Thoracic aorta (tissue), 2 donors: ENCODE results near the gene ANO10. TPM values are rescaled to one million over a fixed set of nuclear protein-coding genes. Genes with fewer than 3 reads are reported as not detected.
A peak's percentile ranks its signal among the peaks of the same experiment; 100 is the strongest.

Experiments
- ATAC-seq: fragments of 150-250 bp; one replicate; pipeline ENCODE4 v1.8.0; 2017; ENCODE audit warnings: low read depth; ENCODE audit not compliant: insufficient number of reproducible peaks, low FRiP score
- DNase-seq: peaks from one replicate; pipeline ENCODE4 v3.0.0-alpha.2; 2020; ENCODE audit warnings: low spot score
- H3K27ac ChIP-seq, 2 donors: fragments of 200-600 bp; sonication (generic); 1 replicate in 1 of 2; 2 replicates in 1 of 2; pipeline ENCODE4 v1.5.1; 2016; ENCODE audit warnings: mild to moderate bottlenecking in 2 of 2, moderate library complexity in 2 of 2
- H3K27me3 ChIP-seq: fragments of 200-600 bp; sonication (generic); replicated peaks from 2 replicates; pipeline ENCODE4 v1.6.0; 2016; ENCODE audit warnings: mild to moderate bottlenecking; ENCODE audit not compliant: insufficient read depth
- H3K36me3 ChIP-seq: fragments of 200-600 bp; sonication (generic); one replicate; pipeline ENCODE4 v1.5.1; 2016
- H3K4me1 ChIP-seq, 2 donors: fragments of 200-600 bp; sonication (generic); 1 replicate in 1 of 2; 2 replicates in 1 of 2; pipeline versions ENCODE4 v1.5.1 to v1.6.0; 2016; ENCODE audit warnings: low read depth in 2 of 2, mild to moderate bottlenecking in 1 of 2; ENCODE audit not compliant: control insufficient read depth in 1 of 2
- H3K4me3 ChIP-seq: fragments of 200-600 bp; sonication (generic); 2 replicates; pipeline ENCODE4 v1.5.1; 2016; ENCODE audit warnings: mild to moderate bottlenecking
- H3K9me3 ChIP-seq: fragments of 200-600 bp; sonication (generic); 2 replicates; pipeline ENCODE4 v1.5.1; 2016
- CTCF ChIP-seq: fragments of 200-600 bp; sonication (generic); IDR thresholded peaks from one replicate; pipeline ENCODE4 v1.5.1; 2019; ENCODE audit warnings: antibody characterized with exemption
- total RNA-seq, 2 donors: library from RNA; depleted of rRNA; stranded (reverse); fragments of >200 nt; gene quantifications; one replicate each; pipeline versions ENCODE4 v1.1.0 to v1.2.3, GENCODE V29; 2016

ANO10 gene
- total RNA-seq, 2 donors from 2014 or later: 22.4 to 23.2 TPM

- no peak for TF ChIP-seq CTCF
- ATAC-seq (no peak), DNase-seq (no peak)
- no peaks in the 10 kb centered on the region for H3K36me3 ChIP-seq
- H3K27ac ChIP-seq: no peak overlapping the region
- peaks cover 4% of the 10 kb centered on the region for H3K9me3 ChIP-seq
- no peak overlapping the region for H3K4me3 ChIP-seq
- H3K27me3 ChIP-seq: no peaks in the 10 kb centered on the region
- no peaks in the 10 kb centered on the region for H3K4me1 ChIP-seq
Measured at GRCh38 chr3:43515208-43515917, 106.4 kb downstream of the ANO10 start.

- ATAC-seq: no peak
- Histone ChIP-seq H3K4me3 (no peak overlapping the region), H3K36me3 (no peaks in the 10 kb centered on the region), H3K27me3 (no peaks in the 10 kb centered on the region), H3K9me3 (no peaks in the 10 kb centered on the region), H3K27ac (no peak overlapping the region), H3K4me1 (no peaks in the 10 kb centered on the region)
- DNase-seq: no peak
- TF ChIP-seq CTCF: no peak
Measured at GRCh38 chr3:43512754-43513404, 108.9 kb downstream of the ANO10 start.

GRCh38 chr3:43506644-43507043, 115.2 kb downstream of the ANO10 start:
- no peak for TF ChIP-seq CTCF
- DNase-seq (no peak), ATAC-seq (no peak)

GRCh38 chr3:43505351-43505750, 116.5 kb downstream of the ANO10 start:
- no peak overlapping the region for H3K4me3 ChIP-seq
- no peaks in the 10 kb centered on the region for H3K9me3 ChIP-seq
- no peaks in the 10 kb centered on the region for H3K4me1 ChIP-seq
- H3K36me3 ChIP-seq: no peaks in the 10 kb centered on the region
- no peak overlapping the region for H3K27ac ChIP-seq
- TF ChIP-seq CTCF: no peak
- no peaks in the 10 kb centered on the region for H3K27me3 ChIP-seq
- DNase-seq: no peak
- no peak for ATAC-seq

More at GRCh38 chr3:43506644-43507043, 115.2 kb downstream of the ANO10 start:
- Histone ChIP-seq H3K4me3 (no peak overlapping the region), H3K9me3 (no peaks in the 10 kb centered on the region), H3K27ac (no peak overlapping the region), H3K27me3 (no peaks in the 10 kb centered on the region), H3K4me1 (no peaks in the 10 kb centered on the region), H3K36me3 (no peaks in the 10 kb centered on the region)

GRCh38 chr3:43503067-43503728, 118.6 kb downstream of the ANO10 start:
- Histone ChIP-seq H3K9me3 (no peaks in the 10 kb centered on the region), H3K36me3 (no peaks in the 10 kb centered on the region), H3K4me1 (no peaks in the 10 kb centered on the region), H3K4me3 (no peak overlapping the region), H3K27ac (no peak overlapping the region), H3K27me3 (no peaks in the 10 kb centered on the region)
- no peak for ATAC-seq
- peak; percentile 50 for TF ChIP-seq CTCF
- no peak for DNase-seq
